Caco-2 (cell line): ENCODE data around the gene C17orf50. TPM values are rescaled to one million over a fixed set of nuclear protein-coding genes. Genes with fewer than 3 reads are reported as not detected.

ENCODE experiments used
- BruUV-seq: library from RNA; stranded (reverse); fragments of 400-500 nt; replicated peaks from 2 replicates; lab custom pipeline; 2021; lab: Mats Ljungman, UMichigan
- CTCF ChIA-PET: fragments of 300-600 bp; sonication (Branson Sonifier 250); formaldehyde crosslinking; loops from one replicate; lab custom pipeline; 2022; ENCODE audit warnings: antibody characterized with exemption; lab: Charles Lee
- POLR2A ChIA-PET: fragments of 300-600 bp; sonication (Branson Sonifier 250); formaldehyde crosslinking; loops from one replicate; lab custom pipeline; 2022; ENCODE audit warnings: antibody characterized with exemption; lab: Charles Lee
- DNase-seq, 2 experiments: peaks; one replicate each; pipeline versions ENCODE4 v3.0.0 to v3.0.0-alpha.2; 2020 to 2022
- H3K27me3 ChIP-seq: replicated peaks from 2 replicates; pipeline ENCODE4 v1.6.0; 2011; ENCODE audit warnings: low read length; ENCODE audit not compliant: control insufficient read depth, insufficient read depth
- H3K36me3 ChIP-seq: 2 replicates; pipeline ENCODE4 v1.5.1; 2011; ENCODE audit warnings: low read length; ENCODE audit not compliant: control insufficient read depth, insufficient read depth
- H3K4me1 ChIP-seq: fragments of 250-450 bp; sonication (Bioruptor Pico); 2 replicates; pipeline ENCODE4 v1.5.1; 2020; ENCODE audit warnings: mild to moderate bottlenecking
- H3K4me3 ChIP-seq: 2 replicates; pipeline ENCODE4 v1.5.1; 2011; ENCODE audit warnings: low read depth, mild to moderate bottlenecking, control low read depth, low read length
- H3K9me3 ChIP-seq: fragments of 250-450 bp; sonication (Bioruptor Pico); 2 replicates; pipeline ENCODE4 v1.5.1; 2020; ENCODE audit warnings: mild to moderate bottlenecking, moderate library complexity
- H3K27ac Mint-ChIP-seq: one replicate; pipeline ENCODE4 v1.8.0; 2022; ENCODE audit warnings: mixed read lengths; ENCODE audit not compliant: unreplicated experiment
- H3K27me3 Mint-ChIP-seq: one replicate; pipeline ENCODE4 v1.8.0; 2022; ENCODE audit warnings: mixed read lengths; ENCODE audit not compliant: insufficient read depth, unreplicated experiment
- H3K36me3 Mint-ChIP-seq: one replicate; pipeline ENCODE4 v1.8.0; 2022; ENCODE audit warnings: mild to moderate bottlenecking, mixed read lengths; ENCODE audit not compliant: insufficient read depth, unreplicated experiment
- H3K4me1 Mint-ChIP-seq: one replicate; pipeline ENCODE4 v1.8.0; 2022; ENCODE audit warnings: low read depth, mixed read lengths; ENCODE audit not compliant: unreplicated experiment
- H3K4me3 Mint-ChIP-seq: one replicate; pipeline ENCODE4 v1.8.0; 2022; ENCODE audit warnings: mild to moderate bottlenecking, moderate library complexity, mixed read lengths; ENCODE audit not compliant: unreplicated experiment
- H3K9me3 Mint-ChIP-seq: one replicate; pipeline ENCODE4 v1.8.0; 2022; ENCODE audit warnings: mixed read lengths; ENCODE audit not compliant: unreplicated experiment
- intact Hi-C: fragments of 100-400 bp; cut with micrococcal nuclease; formaldehyde crosslinking; loops from one replicate; pipeline ENCODE4 v1.10.0; 2022; ENCODE audit not compliant: unreplicated experiment
- total RNA-seq: library from RNA; stranded (reverse); gene quantifications from 2 replicates; pipeline ENCODE4 v1.2.3, GENCODE V29; 2022
- TF ChIP-seq, protein P1 (sequence below), 2 experiments: fragments of 200-600 bp in 1 of 2; IDR thresholded peaks; 1 replicate in 1 of 2; 2 replicates in 1 of 2; pipeline versions ENCODE4 v1.5.1 to v1.8.0; 2011 to 2022; ENCODE audit warnings: antibody characterized with exemption in 1 of 2, control low read depth in 1 of 2, inconsistent platforms in 1 of 2, low read depth in 1 of 2, low read length in 1 of 2, mild to moderate bottlenecking in 1 of 2, moderate library complexity in 1 of 2; ENCODE audit not compliant: insufficient read depth in 1 of 2, severe bottlenecking in 1 of 2, unreplicated experiment in 1 of 2

Gene C17orf50
- total RNA-seq, 1 experiment from 2014 or later: not detected

DNA sequence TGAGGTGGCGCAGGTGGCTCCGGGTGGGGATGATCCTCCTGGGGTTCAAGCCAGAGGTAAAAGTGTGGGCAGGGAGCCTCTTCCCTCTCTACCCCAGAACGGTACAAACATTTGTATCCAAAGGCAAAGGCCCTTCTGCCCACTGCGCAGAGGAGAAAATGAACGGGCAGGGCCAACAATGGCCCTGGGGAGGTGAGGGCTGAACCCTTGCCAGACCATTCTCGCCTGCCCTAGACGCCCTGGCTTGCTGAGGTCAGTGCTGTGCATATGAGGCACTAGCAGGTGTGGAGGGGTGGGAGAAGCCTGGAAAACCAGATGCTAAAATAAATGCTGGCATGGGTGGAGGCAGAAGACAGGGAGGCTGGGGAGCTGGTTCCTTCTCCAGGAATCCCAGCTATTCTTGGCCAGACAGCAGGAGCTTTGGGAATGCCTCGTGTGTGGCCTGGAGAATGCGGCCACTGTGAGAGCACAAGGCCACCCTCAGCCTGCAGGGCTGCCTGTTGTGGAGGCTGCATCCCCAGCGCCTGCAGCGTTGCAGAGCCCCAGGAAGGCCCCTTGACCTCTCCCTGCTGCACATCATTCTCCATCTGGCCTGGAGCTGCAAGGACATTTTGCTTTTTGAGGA is 4.5 kb downstream of the C17orf50 start:
- Mint-ChIP-seq H3K27ac (no peak overlapping the region), H3K27me3 (no peaks in the 10 kb centered on the region), H3K4me1 (peaks cover 9% of the 10 kb centered on the region), H3K36me3 (no peaks in the 10 kb centered on the region), H3K4me3 (peak overlapping the region; percentile 76), H3K9me3 (peaks cover 6% of the 10 kb centered on the region)
- Histone ChIP-seq H3K4me1 (peaks cover 15% of the 10 kb centered on the region), H3K4me3 (peak overlapping the region; percentile 65), H3K27me3 (no peaks in the 10 kb centered on the region), H3K9me3 (no peaks in the 10 kb centered on the region), H3K36me3 (no peaks in the 10 kb centered on the region)
- BruUV-seq: no TSS peak
- POLR2A ChIA-PET: interaction anchor here (2.0 kb wide), 1 partner anchor 44 kb away, joined by 44 read pairs; the partner anchor contains the start of gene TAF15
- TF ChIP-seq, protein P1, sequence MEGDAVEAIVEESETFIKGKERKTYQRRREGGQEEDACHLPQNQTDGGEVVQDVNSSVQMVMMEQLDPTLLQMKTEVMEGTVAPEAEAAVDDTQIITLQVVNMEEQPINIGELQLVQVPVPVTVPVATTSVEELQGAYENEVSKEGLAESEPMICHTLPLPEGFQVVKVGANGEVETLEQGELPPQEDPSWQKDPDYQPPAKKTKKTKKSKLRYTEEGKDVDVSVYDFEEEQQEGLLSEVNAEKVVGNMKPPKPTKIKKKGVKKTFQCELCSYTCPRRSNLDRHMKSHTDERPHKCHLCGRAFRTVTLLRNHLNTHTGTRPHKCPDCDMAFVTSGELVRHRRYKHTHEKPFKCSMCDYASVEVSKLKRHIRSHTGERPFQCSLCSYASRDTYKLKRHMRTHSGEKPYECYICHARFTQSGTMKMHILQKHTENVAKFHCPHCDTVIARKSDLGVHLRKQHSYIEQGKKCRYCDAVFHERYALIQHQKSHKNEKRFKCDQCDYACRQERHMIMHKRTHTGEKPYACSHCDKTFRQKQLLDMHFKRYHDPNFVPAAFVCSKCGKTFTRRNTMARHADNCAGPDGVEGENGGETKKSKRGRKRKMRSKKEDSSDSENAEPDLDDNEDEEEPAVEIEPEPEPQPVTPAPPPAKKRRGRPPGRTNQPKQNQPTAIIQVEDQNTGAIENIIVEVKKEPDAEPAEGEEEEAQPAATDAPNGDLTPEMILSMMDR (IDR thresholded peaks at IDR 0.05; ENCODE audit: insufficient read depth in 1 of 2, low read depth in 1 of 2, low read length in 1 of 2, severe bottlenecking in 1 of 2, unreplicated experiment in 1 of 2): no peak
- intact Hi-C loops: no loop called here
- CTCF ChIA-PET: interaction anchor here (0.6 to 2.4 kb wide), 10 partner anchors 8 to 209 kb away, joined by 3 to 83 read pairs (median 9); partner anchors contain the start of genes MMP28, RASL10B and TAF15
- DNase-seq: no peak

DNA sequence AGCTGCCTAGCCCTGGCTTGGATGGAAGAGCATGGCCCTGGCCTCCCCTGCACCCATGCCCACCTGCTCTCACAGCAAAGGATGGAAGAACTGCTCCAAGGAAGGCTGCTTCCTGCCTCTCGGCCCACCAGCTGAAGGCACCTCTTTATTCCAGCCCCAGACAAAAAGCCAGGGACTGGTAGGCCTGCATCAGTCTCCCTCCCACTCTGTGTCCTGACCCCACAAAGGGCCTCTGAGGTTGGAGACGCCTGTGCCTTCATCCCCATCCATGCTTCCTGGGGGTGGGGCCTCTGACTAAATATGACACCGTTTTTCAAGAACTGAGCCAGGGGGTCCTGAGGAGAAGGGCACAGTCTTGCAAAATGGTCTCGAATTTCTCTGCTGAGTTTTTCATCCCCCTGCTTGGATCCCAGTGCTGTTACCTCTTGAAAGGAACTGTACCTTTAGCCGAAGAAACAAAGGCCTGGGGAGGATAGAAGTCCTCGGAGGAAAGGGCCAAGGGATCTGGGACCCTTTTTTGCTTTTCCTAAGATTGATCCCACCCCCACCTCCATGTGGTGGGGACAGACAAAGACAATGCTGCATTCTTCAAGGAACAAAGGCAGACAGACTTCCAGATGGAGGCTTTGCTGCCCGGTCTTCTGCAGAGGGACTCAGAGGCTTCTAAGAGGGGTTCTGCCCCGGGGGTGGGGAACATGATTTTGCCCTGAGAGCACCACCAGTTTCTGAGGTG is 5.2 kb downstream of the C17orf50 start:
- intact Hi-C loops: no loop called here
- Histone ChIP-seq H3K4me1 (peaks cover 15% of the 10 kb centered on the region), H3K4me3 (no peak overlapping the region), H3K36me3 (no peaks in the 10 kb centered on the region), H3K9me3 (no peaks in the 10 kb centered on the region), H3K27me3 (no peaks in the 10 kb centered on the region)
- H3K27me3 Mint-ChIP-seq: no peaks in the 10 kb centered on the region
- no peak overlapping the region for H3K4me3 Mint-ChIP-seq
- TF ChIP-seq, protein P1 (IDR thresholded peaks at IDR 0.05; ENCODE audit: insufficient read depth in 1 of 2, low read depth in 1 of 2, low read length in 1 of 2, severe bottlenecking in 1 of 2, unreplicated experiment in 1 of 2): no peak
- H3K4me1 Mint-ChIP-seq: peaks cover 9% of the 10 kb centered on the region
- no peak for DNase-seq
- ChIA-PET POLR2A (no interaction called here), CTCF (interaction anchor here (1.0 to 1.2 kb wide), 2 partner anchors 23 to 39 kb away, joined by 4 to 6 read pairs; no protein-coding TSS in a partner anchor)
- no peak overlapping the region for H3K27ac Mint-ChIP-seq
- H3K36me3 Mint-ChIP-seq: no peaks in the 10 kb centered on the region
- H3K9me3 Mint-ChIP-seq: peaks cover 6% of the 10 kb centered on the region
- BruUV-seq: no TSS peak

DNA sequence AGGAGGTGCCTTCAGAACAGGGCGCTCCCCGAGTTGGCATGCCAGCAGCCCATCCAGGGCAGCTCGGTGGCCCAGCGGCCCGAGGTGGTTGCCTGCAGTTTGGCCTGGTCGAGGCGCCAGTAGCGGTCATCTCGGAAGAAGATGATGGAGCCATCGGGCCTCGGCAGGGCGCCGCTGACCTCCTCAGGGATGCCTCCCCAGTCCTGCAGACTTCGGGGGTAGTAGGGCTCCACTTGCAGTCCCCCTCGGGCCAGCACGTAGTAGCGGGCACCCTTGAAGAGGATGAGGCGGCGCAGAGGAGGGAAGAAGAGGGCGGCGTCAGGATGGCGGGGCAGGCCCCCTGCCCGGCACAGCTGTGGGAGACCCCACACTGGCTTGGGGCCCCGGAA is 5.8 kb downstream of the C17orf50 start:
- H3K9me3 ChIP-seq: no peaks in the 10 kb centered on the region
- peaks cover 5% of the 10 kb centered on the region for H3K4me1 Mint-ChIP-seq
- H3K9me3 Mint-ChIP-seq: peaks cover 1% of the 10 kb centered on the region
- ChIA-PET POLR2A (interaction anchor here (1.0 kb wide), 1 partner anchor 42 kb away, joined by 3 read pairs; the partner anchor contains the start of gene TAF15), CTCF (interaction anchor here (0.7 to 1.2 kb wide), 4 partner anchors 22 to 62 kb away, joined by 3 to 8 read pairs (median 5); partner anchors contain the start of gene TAF15)
- no peak for DNase-seq
- no peaks in the 10 kb centered on the region for H3K36me3 ChIP-seq
- no peak overlapping the region for H3K4me3 Mint-ChIP-seq
- no peaks in the 10 kb centered on the region for H3K36me3 Mint-ChIP-seq
- no TSS peak for BruUV-seq
- H3K27ac Mint-ChIP-seq: no peak overlapping the region
- H3K27me3 ChIP-seq: no peaks in the 10 kb centered on the region
- TF ChIP-seq, protein P1 (IDR thresholded peaks at IDR 0.05; ENCODE audit: insufficient read depth in 1 of 2, low read depth in 1 of 2, low read length in 1 of 2, severe bottlenecking in 1 of 2, unreplicated experiment in 1 of 2): no peak
- H3K27me3 Mint-ChIP-seq: no peaks in the 10 kb centered on the region
- no peak overlapping the region for H3K4me3 ChIP-seq
- intact Hi-C loops: no loop called here
- peaks cover 13% of the 10 kb centered on the region for H3K4me1 ChIP-seq
